DND-41 (cell line): Measurements from ENCODE around the gene FBXO10.

Experiments
- EZH2 ChIP-seq: IDR thresholded peaks from 3 replicates; pipeline ENCODE4 v1.6.1; 2012; ENCODE audit warnings: borderline replicate concordance, low read depth, mild to moderate bottlenecking, moderate library complexity, low read length, inconsistent platforms; ENCODE audit not compliant: severe bottlenecking
- TF ChIP-seq, protein P1 (sequence below): IDR thresholded peaks from 2 replicates; pipeline ENCODE4 v1.5.1; 2012; ENCODE audit warnings: borderline replicate concordance, low read length, moderate library complexity, mild to moderate bottlenecking; ENCODE audit not compliant: poor library complexity, severe bottlenecking; ENCODE audit errors: extremely low read depth

GRCh38 chr9:37542488-37542887 is 33.7 kb downstream of the FBXO10 start:
- TF ChIP-seq, protein P1, sequence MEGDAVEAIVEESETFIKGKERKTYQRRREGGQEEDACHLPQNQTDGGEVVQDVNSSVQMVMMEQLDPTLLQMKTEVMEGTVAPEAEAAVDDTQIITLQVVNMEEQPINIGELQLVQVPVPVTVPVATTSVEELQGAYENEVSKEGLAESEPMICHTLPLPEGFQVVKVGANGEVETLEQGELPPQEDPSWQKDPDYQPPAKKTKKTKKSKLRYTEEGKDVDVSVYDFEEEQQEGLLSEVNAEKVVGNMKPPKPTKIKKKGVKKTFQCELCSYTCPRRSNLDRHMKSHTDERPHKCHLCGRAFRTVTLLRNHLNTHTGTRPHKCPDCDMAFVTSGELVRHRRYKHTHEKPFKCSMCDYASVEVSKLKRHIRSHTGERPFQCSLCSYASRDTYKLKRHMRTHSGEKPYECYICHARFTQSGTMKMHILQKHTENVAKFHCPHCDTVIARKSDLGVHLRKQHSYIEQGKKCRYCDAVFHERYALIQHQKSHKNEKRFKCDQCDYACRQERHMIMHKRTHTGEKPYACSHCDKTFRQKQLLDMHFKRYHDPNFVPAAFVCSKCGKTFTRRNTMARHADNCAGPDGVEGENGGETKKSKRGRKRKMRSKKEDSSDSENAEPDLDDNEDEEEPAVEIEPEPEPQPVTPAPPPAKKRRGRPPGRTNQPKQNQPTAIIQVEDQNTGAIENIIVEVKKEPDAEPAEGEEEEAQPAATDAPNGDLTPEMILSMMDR = no peak
- no peak for TF ChIP-seq EZH2
